Activated naive CD4-positive, alpha-beta T cell treated with anti-CD3 and anti-CD28 coated beads, Interleukin-2, amount 10 ng/mL, durations not matched to agents 7 days and 5 days (primary cell): ENCODE data around the gene CYP2A6.

Source experiments
- CTCF ChIA-PET: fragments of 350-600 bp; sonication (Branson Sonifier 250); formaldehyde crosslinking; loops from one replicate; lab custom pipeline; 2021; ENCODE audit warnings: antibody characterized with exemption; lab: Charles Lee
- DNase-seq: peaks from one replicate; pipeline ENCODE4 v3.0.0-alpha.2; 2020
- H3K27ac Mint-ChIP-seq: one replicate; pipeline ENCODE4 v1.8.0; 2021; ENCODE audit warnings: mild to moderate bottlenecking, moderate library complexity, mixed read lengths
- H3K27me3 Mint-ChIP-seq: one replicate; pipeline ENCODE4 v1.8.0; 2021; ENCODE audit warnings: mild to moderate bottlenecking, mixed read lengths
- H3K36me3 Mint-ChIP-seq: one replicate; pipeline ENCODE4 v1.8.0; 2021; ENCODE audit warnings: mixed read lengths
- H3K4me1 Mint-ChIP-seq: one replicate; pipeline ENCODE4 v1.8.0; 2021; ENCODE audit warnings: mixed read lengths
- H3K4me3 Mint-ChIP-seq: one replicate; pipeline ENCODE4 v1.8.0; 2021; ENCODE audit warnings: mild to moderate bottlenecking, moderate library complexity, mixed read lengths
- H3K9me3 Mint-ChIP-seq: one replicate; pipeline ENCODE4 v1.8.0; 2021; ENCODE audit warnings: mixed read lengths

Gene CYP2A6

DNA sequence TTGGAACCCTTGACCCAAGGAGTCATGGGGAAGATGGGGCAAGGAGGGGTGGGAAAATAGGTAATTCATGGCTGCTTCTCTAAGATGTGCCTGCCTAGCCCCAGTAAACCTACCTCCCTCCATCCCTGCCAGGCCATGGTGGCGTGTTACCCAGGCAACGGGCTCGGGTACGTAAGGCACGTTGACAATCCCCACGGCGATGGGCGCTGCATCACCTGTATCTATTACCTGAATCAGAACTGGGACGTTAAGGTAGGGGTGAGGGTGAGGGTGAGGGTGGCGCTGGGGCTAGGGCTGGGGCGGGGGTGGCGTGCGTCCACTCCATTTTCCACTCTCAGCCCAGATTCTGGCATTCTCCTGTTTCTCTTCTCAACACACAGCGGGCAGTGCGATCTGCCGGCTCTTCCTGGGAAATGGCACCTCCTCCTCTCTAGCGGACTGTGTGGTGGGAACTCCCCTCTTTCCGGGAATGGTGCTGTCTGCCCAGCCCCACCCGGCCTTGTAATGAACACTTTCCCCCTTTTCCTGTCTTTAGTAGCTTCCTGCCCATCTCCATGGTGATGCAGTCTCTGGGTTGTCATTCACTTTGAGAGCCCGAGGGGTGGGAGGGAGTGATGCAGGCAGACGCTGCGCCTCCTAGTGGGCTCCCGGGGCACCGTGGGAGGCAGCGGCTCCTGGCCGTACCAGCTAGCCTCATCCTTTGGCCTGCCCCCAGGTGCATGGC is 43.7 kb downstream of the CYP2A6 start:
- H3K27ac Mint-ChIP-seq: peak overlapping the region; percentile 96
- peak overlapping the region; percentile 81 for H3K4me3 Mint-ChIP-seq
- no peaks in the 10 kb centered on the region for H3K9me3 Mint-ChIP-seq
- CTCF ChIA-PET: interaction anchor here (0.5 to 5.0 kb wide), 20 partner anchors 8 to 173 kb away, joined by 3 to 24 read pairs (median 4); partner anchors contain the start of genes ACTMAP, RAB4B and SNRPA
- peak; percentile 86 for DNase-seq
- H3K27me3 Mint-ChIP-seq: peaks cover 12% of the 10 kb centered on the region
- H3K36me3 Mint-ChIP-seq: peaks cover 67% of the 10 kb centered on the region
- peaks cover 95% of the 10 kb centered on the region for H3K4me1 Mint-ChIP-seq

DNA sequence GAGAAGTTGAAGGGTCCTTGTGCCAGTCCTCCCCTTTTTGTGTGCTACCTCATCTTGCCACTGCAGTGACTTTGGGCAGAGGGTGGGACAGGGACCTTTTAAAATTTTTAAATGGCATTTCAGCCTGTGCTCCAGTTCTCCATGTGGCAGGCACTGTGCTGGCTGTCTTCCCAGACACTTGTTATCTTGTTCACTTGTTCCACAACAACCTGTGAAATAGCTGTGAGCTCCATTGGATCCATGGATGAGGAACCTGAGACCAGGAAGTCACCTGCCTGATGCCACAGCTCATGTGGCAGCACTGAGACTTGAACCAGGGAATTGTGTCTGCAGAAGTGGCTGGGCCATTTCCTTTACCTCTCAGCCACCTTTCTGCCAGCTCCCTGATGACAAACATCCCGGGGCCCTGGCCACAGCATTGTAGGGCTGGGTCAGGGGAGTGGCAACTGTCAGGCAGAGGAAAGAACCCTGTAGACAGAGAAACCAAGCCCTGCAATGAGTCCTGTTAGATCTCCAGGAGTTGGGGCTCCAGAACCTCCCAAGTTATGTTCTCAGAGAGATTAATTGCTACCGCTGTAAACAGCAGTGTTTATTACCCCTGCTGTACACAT is 44.9 kb downstream of the CYP2A6 start:
- peak; percentile 70 for DNase-seq
- H3K36me3 Mint-ChIP-seq: peaks cover 68% of the 10 kb centered on the region
- CTCF ChIA-PET: interaction anchor here (0.6 to 5.0 kb wide), 8 partner anchors 14 to 339 kb away, joined by 3 to 24 read pairs (median 10); partner anchors contain the start of genes ACTMAP and SNRPA
- H3K4me1 Mint-ChIP-seq: peaks cover 93% of the 10 kb centered on the region
- peak overlapping the region; percentile 96 for H3K27ac Mint-ChIP-seq
- H3K4me3 Mint-ChIP-seq: peak overlapping the region; percentile 92
- H3K27me3 Mint-ChIP-seq: no peaks in the 10 kb centered on the region
- no peaks in the 10 kb centered on the region for H3K9me3 Mint-ChIP-seq

GRCh38 chr19:40804783-40805242 is 45.4 kb downstream of the CYP2A6 start:
- Mint-ChIP-seq H3K27ac (peak overlapping the region; percentile 96), H3K4me3 (peak overlapping the region; percentile 92), H3K9me3 (no peaks in the 10 kb centered on the region), H3K4me1 (peaks cover 91% of the 10 kb centered on the region), H3K27me3 (no peaks in the 10 kb centered on the region), H3K36me3 (peaks cover 69% of the 10 kb centered on the region)
- CTCF ChIA-PET: interaction anchor here (0.8 to 5.0 kb wide), 6 partner anchors 14 to 340 kb away, joined by 3 to 24 read pairs (median 17); partner anchors contain the start of genes ACTMAP and SNRPA
- no peak for DNase-seq

- CTCF ChIA-PET: interaction anchor here (1.1 to 5.0 kb wide), 5 partner anchors 15 to 142 kb away, joined by 3 to 24 read pairs (median 23); partner anchors contain the start of genes ACTMAP and SNRPA
- DNase-seq: peak; percentile 88
- Mint-ChIP-seq H3K27ac (peak overlapping the region; percentile 96), H3K27me3 (no peaks in the 10 kb centered on the region), H3K36me3 (peaks cover 66% of the 10 kb centered on the region), H3K9me3 (no peaks in the 10 kb centered on the region), H3K4me1 (peaks cover 87% of the 10 kb centered on the region), H3K4me3 (peak overlapping the region; percentile 92)
Measured at GRCh38 chr19:40803857-40804782, 46.1 kb downstream of the CYP2A6 start.

DNA sequence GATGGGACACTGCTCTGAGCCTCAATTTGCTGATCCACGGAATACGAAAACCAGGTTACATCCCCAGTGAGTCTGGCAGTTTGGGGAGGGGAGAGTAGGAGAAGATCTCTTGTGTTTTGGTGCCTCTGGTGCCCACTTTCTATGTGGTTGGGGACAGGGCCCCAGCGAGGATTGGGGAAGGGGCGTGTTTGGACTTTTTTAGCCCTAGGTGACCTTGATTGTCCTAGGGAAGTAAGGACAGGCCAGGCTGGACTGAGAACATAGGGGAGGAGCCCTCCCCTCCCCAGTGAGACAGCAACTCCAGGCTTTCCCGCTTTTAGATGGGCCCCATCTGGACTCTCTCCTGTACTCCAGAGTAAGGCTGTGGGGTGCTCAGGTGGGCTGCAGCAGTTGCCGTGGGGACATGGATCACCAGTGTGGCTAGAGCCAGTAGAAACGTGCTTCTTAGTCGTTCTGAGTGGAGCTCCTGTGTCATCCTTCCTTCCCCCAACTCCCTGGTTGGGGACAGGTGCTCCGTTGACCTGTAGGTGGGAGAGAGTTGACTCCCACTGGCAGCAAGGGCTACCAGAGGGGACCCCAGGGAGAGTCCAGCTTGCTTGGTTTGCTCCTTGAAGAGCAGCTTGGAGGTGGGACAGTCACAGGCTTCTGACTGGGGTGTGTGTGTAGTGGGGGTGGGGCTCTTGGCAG is 46.9 kb downstream of the CYP2A6 start:
- Mint-ChIP-seq H3K9me3 (no peaks in the 10 kb centered on the region), H3K27me3 (no peaks in the 10 kb centered on the region), H3K4me1 (peaks cover 83% of the 10 kb centered on the region), H3K27ac (peak overlapping the region; percentile 96), H3K36me3 (peaks cover 65% of the 10 kb centered on the region), H3K4me3 (peak overlapping the region; percentile 92)
- no peak for DNase-seq
- CTCF ChIA-PET: interaction anchor here (1.1 to 1.5 kb wide), 2 partner anchors 15 to 49 kb away, joined by 3 to 4 read pairs; no protein-coding TSS in a partner anchor

DNA sequence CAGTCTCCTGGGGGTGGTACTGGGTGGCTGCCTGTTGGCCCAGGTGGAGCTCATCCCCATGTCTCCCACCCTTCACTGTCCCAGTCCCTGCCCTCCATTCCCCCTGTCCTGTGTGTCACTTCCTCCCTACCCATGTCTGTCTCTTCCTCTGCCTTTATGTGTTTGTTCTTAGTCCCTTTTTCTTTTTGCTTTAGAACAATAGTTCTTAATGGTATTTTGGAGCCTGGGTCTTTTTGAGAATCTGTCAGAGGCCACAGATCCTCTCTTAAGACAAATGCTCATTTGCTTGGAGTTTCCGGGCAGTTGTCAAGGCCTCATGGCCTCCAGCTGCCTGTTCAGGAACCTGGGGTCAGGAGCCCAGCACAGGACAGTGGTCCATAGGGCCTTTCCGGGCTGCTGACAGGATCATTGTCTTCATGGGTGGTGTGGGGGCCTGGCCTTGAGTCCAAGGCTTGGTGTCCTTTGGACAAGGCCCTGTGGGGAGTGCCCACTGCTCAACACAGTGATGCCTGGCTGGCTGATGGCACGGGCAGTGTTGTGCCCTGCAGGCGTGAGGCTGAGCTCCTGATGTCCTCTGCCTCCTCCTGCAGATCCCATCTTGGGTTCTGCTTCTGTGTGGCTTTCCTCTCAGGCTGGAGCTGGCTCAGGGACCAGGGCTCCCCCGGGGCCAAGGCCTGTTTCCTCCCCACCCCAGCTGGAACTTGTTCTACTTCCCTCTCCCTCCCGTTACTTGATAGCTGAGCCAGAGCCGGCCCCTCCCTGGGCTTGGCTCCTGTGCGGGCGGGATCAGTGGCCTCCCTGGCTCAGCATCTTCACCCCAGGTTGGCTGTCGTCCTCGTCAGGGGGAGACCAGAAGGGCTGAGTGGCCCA is 47.7 kb downstream of the CYP2A6 start:
- H3K36me3 Mint-ChIP-seq: peaks cover 60% of the 10 kb centered on the region
- H3K27ac Mint-ChIP-seq: peak overlapping the region; percentile 96
- CTCF ChIA-PET: interaction anchor here (1.1 to 1.5 kb wide), 2 partner anchors 16 to 48 kb away, joined by 3 to 4 read pairs; no protein-coding TSS in a partner anchor
- peak overlapping the region; percentile 92 for H3K4me3 Mint-ChIP-seq
- H3K4me1 Mint-ChIP-seq: peaks cover 84% of the 10 kb centered on the region
- no peaks in the 10 kb centered on the region for H3K9me3 Mint-ChIP-seq
- H3K27me3 Mint-ChIP-seq: no peaks in the 10 kb centered on the region
- no peak for DNase-seq

- Mint-ChIP-seq H3K36me3 (peaks cover 57% of the 10 kb centered on the region), H3K4me3 (peak overlapping the region; percentile 92)
- CTCF ChIA-PET: no interaction called here
Measured at GRCh38 chr19:40801426-40802299, 48.6 kb downstream of the CYP2A6 start.

DNA sequence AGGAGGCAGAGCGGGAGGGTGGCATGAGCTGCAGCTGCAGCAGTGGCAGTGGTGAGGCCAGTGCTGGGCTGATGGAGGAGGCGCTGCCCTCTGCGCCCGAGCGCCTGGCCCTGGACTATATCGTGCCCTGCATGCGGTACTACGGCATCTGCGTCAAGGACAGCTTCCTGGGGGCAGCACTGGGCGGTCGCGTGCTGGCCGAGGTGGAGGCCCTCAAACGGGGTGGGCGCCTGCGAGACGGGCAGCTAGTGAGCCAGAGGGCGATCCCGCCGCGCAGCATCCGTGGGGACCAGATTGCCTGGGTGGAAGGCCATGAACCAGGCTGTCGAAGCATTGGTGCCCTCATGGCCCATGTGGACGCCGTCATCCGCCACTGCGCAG is 49.3 kb downstream of the CYP2A6 start:
- Mint-ChIP-seq H3K4me3 (peak overlapping the region; percentile 92), H3K27ac (peak overlapping the region; percentile 64), H3K36me3 (peaks cover 58% of the 10 kb centered on the region), H3K4me1 (peaks cover 73% of the 10 kb centered on the region), H3K9me3 (no peaks in the 10 kb centered on the region), H3K27me3 (no peaks in the 10 kb centered on the region)
- DNase-seq: no peak
- CTCF ChIA-PET: no interaction called here

More at GRCh38 chr19:40801426-40802299, 48.6 kb downstream of the CYP2A6 start:
- H3K27me3 Mint-ChIP-seq: no peaks in the 10 kb centered on the region
- peaks cover 80% of the 10 kb centered on the region for H3K4me1 Mint-ChIP-seq
- no peaks in the 10 kb centered on the region for H3K9me3 Mint-ChIP-seq
- peak overlapping the region; percentile 96 for H3K27ac Mint-ChIP-seq
- no peak for DNase-seq

- Mint-ChIP-seq H3K4me1 (peaks cover 68% of the 10 kb centered on the region), H3K4me3 (peak overlapping the region; percentile 92), H3K36me3 (peaks cover 55% of the 10 kb centered on the region), H3K27me3 (no peaks in the 10 kb centered on the region), H3K27ac (peak overlapping the region; percentile 91), H3K9me3 (no peaks in the 10 kb centered on the region)
- no peak for DNase-seq
- CTCF ChIA-PET: no interaction called here
Measured at GRCh38 chr19:40800339-40800996, 49.8 kb downstream of the CYP2A6 start.

GRCh38 chr19:40799558-40800338 is 50.5 kb downstream of the CYP2A6 start:
- peak overlapping the region; percentile 91 for H3K27ac Mint-ChIP-seq
- H3K27me3 Mint-ChIP-seq: no peaks in the 10 kb centered on the region
- H3K4me1 Mint-ChIP-seq: peaks cover 60% of the 10 kb centered on the region
- H3K4me3 Mint-ChIP-seq: peak overlapping the region; percentile 92
- no peaks in the 10 kb centered on the region for H3K9me3 Mint-ChIP-seq
- DNase-seq: peak; percentile 58
- CTCF ChIA-PET: interaction anchor here (1.0 to 1.5 kb wide), 2 partner anchors 13 to 45 kb away, joined by 4 read pairs; no protein-coding TSS in a partner anchor
- peaks cover 49% of the 10 kb centered on the region for H3K36me3 Mint-ChIP-seq
